Measurements from ENCODE around the gene FAAP100. TPM values are rescaled to one million over a fixed set of nuclear protein-coding genes. Genes with fewer than 3 reads are reported as not detected.
A peak's percentile ranks its signal among the peaks of the same experiment; 100 is the strongest.

Gene FAAP100
- total RNA-seq, 6 experiments from 2014 or later = 13.1 to 17.1 (median 15.2) TPM

GRCh38 chr17:81515530-81516041 lies 36.6 kb downstream of the FAAP100 start:
- H3K4me1 ChIP-seq = peaks cover 0 to 31% (median 3%) of the 10 kb centered on the region in 4 donors
- ATAC-seq = no peak
- WGBS (ENCODE audit: insufficient coverage, low coverage, low lambda C conversion rate, missing lambda C conversion rate) = 67% methylated on average over 15 of the region's 19 CpGs
- peaks cover 5 to 14% (median 12%) of the 10 kb centered on the region in 4 donors for H3K36me3 ChIP-seq
- no peaks in the 10 kb centered on the region for H3K27me3 ChIP-seq
- peak; percentile 47 to 62 (median 54) for DNase-seq
- peak overlapping the region; percentile 82 to 96 (median 95) for H3K4me3 ChIP-seq
- H3K9me3 ChIP-seq = no peaks in the 10 kb centered on the region
- TF ChIP-seq CTCF (IDR thresholded peaks at IDR 0.05) (no peak), POLR2A (IDR thresholded peaks at IDR 0.05) (no peak)
- peak overlapping the region in 2 of 3 donors; percentile 29 to 100 for H3K27ac ChIP-seq
- intact Hi-C loops (cut with DNase I) = no loop called here

GRCh38 chr17:81514739-81515529 lies 37.2 kb downstream of the FAAP100 start:
- Histone ChIP-seq H3K4me3 (peak overlapping the region; percentile 82 to 96 (median 95)), H3K4me1 (peaks cover 0 to 38% (median 6%) of the 10 kb centered on the region in 4 donors), H3K9me3 (no peaks in the 10 kb centered on the region), H3K36me3 (peaks cover 11 to 21% (median 17%) of the 10 kb centered on the region in 4 donors), H3K27me3 (no peaks in the 10 kb centered on the region), H3K27ac (peak overlapping the region; percentile 99 to 100 (median 99))
- WGBS (ENCODE audit: insufficient coverage, low coverage, low lambda C conversion rate, missing lambda C conversion rate) = 7% methylated on average over 17 of the region's 82 CpGs
- DNase-seq (peak; percentile 68 to 87 (median 78)), ATAC-seq (peak; percentile 3 to 48 (median 34))
- intact Hi-C loops (cut with DNase I) = no loop called here
- peak; percentile 75 for TF ChIP-seq POLR2A (IDR thresholded peaks at IDR 0.05)
- TF ChIP-seq CTCF (IDR thresholded peaks at IDR 0.05) = no peak

- Histone ChIP-seq H3K4me3 (peak overlapping the region; percentile 82 to 96 (median 95)), H3K27ac (peak overlapping the region; percentile 99 to 100 (median 99)), H3K36me3 (peaks cover 12 to 21% (median 19%) of the 10 kb centered on the region in 4 donors), H3K27me3 (no peaks in the 10 kb centered on the region), H3K4me1 (peaks cover 0 to 42% (median 6%) of the 10 kb centered on the region in 4 donors), H3K9me3 (no peaks in the 10 kb centered on the region)
- no peak for ATAC-seq
- TF ChIP-seq CTCF (IDR thresholded peaks at IDR 0.05) (no peak), POLR2A (IDR thresholded peaks at IDR 0.05) (no peak)
- no CpG with 5 or more reads among the region's 34 CpGs for WGBS (ENCODE audit: insufficient coverage, low coverage, low lambda C conversion rate, missing lambda C conversion rate)
- intact Hi-C loops (cut with DNase I) = no loop called here
- DNase-seq = no peak
Observed at GRCh38 chr17:81514489-81514738, 37.7 kb downstream of the FAAP100 start.

GRCh38 chr17:81513753-81514488 lies 38.2 kb downstream of the FAAP100 start:
- DNase-seq = peak; percentile 66 to 75 (median 72)
- WGBS (ENCODE audit: insufficient coverage, low coverage, low lambda C conversion rate, missing lambda C conversion rate) = 2% methylated on average over 10 of the region's 64 CpGs
- Histone ChIP-seq H3K36me3 (peaks cover 12 to 21% (median 20%) of the 10 kb centered on the region in 4 donors), H3K27me3 (no peaks in the 10 kb centered on the region), H3K9me3 (no peaks in the 10 kb centered on the region), H3K27ac (peak overlapping the region; percentile 99 to 100 (median 99)), H3K4me3 (peak overlapping the region; percentile 82 to 96 (median 95)), H3K4me1 (peaks cover 0 to 42% (median 6%) of the 10 kb centered on the region in 4 donors)
- ATAC-seq = peak; percentile 11 to 41 (median 26)
- no peak for TF ChIP-seq CTCF (IDR thresholded peaks at IDR 0.05)
- no peak for TF ChIP-seq POLR2A (IDR thresholded peaks at IDR 0.05)
- intact Hi-C loops (cut with DNase I) = no loop called here

All from right lobe of liver (tissue), 6 donors.